Activated gamma-delta T cell (primary cell): ENCODE measurements around the gene POLH.

Source experiments
- DNase-seq: peaks from one replicate; lab custom pipeline; 2025; lab: John Stamatoyannopoulos, UW

The POLH gene

DNA sequence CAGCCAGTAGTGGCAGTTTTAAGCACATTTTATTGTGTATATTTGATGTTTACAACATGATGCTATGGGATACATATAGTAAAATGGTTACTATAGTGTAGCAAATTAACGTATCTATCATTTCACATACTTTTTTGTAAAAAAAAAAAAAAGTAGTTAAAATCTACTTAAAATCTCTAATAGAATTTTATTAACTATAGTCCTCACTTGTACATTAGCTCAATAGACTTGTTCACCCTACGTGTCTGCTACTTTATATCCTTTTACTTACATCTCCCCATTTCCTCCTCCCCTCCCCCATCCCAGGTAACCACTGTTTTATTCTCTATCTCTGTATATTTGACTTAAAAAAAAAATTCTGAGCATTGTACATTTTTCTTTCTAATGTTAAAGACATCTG lies 30.0 kb downstream of the POLH start:
- no peak for DNase-seq

DNA sequence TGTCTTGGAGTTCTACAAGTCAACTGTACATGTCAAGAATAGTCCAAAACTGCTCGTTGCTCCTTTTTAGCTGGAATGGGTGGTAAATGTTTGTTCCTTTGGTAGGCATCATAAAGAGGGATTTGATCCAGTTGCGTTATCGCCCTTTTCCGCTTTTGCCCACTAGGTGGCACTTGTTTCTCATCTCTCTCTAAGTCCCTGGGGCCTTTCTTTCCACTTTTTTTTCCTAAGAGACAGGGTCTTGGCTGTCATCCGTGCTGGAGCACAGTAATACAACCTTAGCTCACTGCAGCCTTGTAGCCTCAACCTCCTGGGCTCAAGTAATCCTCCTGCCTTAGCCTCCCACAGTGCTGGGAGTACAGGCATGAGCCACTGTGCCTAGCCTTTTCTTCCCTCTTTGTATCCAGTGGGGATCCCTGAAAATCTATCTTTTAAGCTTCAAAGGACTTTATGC lies 32.4 kb downstream of the POLH start:
- DNase-seq, result no peak

DNA sequence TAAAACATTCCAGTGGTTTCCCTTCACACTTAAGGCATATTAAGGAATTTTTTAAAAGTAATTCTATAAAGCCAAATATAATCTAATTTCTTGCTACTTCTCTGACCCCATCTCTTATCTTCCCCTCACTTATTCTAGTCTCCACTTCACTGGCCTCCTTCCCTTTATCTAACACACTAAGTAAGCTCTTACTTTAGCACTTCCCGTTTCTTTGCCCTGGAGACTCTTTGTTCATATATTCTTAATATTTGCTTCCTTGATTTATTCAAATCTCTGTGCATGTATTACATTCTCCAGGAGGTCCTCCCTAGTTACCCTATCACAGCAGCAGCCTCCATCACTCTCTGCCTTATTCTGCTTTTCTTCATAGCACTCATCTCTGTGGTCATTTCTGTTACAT lies 32.8 kb downstream of the POLH start:
- no peak for DNase-seq

DNA sequence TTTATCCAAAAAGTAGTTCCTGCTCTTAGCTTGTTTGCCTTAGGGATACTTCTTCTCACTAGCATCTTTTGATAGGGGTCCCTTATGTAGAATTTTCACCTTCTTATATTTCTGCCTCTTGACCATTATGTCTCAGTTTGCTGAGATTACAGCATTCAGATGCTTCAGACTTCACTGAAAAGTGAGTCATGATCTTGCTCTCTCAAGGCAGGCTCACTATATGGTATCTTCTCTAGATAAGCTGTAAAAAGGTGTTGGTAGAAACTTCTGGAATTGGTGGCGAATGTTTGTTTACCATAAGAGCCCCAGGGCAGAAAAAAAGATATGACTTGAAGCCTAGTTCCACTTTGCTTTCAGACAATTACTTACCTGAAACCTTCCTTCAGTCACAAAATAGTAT lies 33.4 kb downstream of the POLH start:
- DNase-seq, result no peak

DNA sequence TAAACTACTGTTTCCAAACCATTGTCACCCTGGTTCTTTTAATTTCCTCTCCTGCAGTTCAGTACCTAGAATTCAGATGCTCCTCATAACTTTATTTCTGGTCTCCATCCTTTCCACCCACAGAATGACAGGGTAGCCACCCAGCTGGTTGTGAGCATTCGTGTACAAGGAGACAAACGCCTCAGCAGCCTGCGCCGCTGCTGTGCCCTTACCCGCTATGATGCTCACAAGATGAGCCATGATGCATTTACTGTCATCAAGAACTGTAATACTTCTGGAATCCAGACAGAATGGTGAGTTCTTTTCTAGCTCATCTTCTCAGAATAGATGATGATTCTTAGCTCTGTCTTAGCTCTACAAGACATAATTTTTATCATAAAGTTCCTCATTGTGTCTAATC lies 34.4 kb downstream of the POLH start:
- no peak for DNase-seq

DNA sequence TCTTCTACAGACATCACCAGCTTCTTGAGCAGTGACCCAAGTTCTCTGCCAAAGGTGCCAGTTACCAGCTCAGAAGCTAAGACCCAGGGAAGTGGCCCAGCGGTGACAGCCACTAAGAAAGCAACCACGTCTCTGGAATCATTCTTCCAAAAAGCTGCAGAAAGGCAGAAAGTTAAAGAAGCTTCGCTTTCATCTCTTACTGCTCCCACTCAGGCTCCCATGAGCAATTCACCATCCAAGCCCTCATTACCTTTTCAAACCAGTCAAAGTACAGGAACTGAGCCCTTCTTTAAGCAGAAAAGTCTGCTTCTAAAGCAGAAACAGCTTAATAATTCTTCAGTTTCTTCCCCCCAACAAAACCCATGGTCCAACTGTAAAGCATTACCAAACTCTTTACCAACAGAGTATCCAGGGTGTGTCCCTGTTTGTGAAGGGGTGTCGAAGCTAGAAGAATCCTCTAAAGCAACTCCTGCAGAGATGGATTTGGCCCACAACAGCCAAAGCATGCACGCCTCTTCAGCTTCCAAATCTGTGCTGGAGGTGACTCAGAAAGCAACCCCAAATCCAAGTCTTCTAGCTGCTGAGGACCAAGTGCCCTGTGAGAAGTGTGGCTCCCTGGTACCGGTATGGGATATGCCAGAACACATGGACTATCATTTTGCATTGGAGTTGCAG lies 37.9 kb downstream of the POLH start:
- no peak for DNase-seq

DNA sequence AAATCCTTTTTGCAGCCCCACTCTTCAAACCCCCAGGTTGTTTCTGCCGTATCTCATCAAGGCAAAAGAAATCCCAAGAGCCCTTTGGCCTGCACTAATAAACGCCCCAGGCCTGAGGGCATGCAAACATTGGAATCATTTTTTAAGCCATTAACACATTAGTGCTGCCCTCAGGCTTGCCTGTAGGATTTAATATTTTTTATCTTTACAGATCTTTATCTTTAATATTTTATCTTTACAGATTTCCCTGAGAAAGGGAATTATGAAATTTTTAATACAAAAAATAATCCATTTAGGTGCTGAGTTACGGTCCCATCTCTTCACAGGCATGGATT lies 38.4 kb downstream of the POLH start:
- no peak for DNase-seq

DNA sequence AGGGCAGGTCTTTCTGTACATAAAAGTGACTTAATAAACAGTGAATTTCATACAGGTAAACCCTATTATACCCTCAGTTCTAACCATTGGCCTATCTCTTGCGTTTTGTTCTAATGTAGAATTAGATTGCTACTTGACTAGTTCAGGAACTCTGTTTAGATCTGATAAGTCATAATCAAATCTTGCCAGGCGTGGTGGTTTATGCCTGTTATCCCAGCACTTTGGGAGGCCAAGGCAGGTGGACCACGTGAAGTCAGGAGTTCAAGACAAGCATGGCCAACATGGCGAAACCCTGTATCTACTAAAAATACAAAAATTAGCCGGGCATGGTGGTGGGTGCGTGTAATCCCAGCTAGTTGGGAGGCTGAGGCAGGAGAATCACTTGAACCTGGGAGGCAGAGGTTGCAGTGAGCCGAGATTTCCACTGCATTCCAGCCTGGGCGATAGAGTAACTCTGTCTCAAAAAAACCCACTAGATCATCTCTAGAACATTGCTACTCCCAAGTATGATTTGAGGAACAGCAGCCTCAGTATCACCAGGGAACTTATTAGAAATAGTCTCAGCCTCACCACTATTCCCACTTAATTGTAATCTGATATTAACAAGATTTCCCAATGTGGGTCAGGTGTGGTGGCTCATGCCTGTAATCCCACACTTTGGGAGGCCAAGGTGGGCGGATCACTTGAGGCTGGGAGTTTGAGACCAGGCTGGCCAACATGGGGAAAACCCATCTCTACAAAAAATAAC lies 40.9 kb downstream of the POLH start:
- no peak for DNase-seq

DNA sequence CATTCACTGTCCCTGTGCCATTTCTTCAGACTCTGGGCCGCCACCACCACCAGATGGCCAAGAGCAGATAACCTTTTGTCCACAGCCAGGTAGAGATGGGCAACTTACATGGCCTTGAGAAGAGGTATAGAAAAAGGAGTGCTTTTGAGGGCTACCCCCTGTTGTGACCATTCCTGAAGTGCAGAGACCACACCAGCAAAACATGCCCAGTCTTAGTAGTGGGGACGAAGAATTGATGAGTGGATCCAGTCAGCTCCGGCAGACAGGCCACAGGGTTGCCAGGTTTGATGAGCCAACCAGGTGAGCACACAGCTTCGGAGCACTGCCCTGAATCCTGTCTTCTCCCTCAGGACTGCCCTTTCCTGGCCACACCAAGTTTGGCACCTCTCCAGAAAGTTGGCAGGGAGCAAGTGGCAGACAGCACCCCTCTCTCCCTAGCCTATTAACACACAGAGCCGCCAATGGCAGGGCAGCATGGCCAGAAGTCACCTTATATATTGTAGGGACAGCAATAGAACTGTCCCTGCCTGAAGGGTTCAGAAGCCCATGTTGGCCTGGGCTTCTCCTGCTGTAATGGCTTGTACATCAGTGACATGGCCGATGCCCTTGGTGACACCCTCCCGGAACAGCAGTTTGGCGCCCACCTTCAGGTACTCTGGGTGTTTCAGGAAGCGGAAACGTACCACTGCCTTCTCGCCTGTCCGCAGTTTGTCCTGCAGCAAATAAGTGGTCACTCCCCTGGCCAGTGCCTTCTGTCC lies 45.3 kb downstream of the POLH start:
- DNase-seq, result no peak

DNA sequence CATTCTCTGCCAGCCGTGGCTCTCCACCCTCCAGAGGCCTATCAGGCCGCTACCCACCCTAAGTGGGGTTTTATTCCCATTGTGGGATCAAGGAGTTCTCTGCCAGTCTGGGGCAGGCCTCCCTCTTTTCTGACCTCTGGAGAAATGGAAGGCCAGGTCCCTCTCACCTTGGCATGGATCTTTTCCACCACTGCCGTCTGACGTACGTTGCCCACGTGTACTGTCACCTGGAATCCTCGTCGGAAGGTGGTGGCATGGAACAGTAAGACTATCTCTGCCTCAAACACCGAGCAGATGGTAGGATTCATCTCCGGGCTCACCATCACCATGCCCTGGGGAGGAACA lies 45.8 kb downstream of the POLH start:
- no peak for DNase-seq

DNA sequence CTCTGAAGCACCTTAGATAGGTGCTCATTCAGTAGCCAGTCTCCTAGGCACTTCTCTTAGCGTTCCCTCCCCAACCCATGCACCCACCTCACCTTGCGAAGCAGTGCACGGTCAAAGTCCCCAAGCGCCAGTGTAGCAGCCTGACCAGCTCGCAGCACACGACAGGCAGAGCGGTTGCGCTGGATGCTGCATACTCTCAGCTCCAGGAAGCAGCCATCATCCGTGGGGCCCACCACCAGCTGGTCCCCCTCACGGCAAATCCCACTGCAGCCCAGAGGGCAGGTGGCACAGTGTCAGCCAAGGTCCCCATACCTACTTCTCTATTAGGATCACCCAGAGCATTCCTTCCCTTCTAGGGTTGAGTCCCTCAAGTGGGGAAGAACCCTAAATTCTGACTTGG lies 46.6 kb downstream of the POLH start:
- DNase-seq, result no peak

DNA sequence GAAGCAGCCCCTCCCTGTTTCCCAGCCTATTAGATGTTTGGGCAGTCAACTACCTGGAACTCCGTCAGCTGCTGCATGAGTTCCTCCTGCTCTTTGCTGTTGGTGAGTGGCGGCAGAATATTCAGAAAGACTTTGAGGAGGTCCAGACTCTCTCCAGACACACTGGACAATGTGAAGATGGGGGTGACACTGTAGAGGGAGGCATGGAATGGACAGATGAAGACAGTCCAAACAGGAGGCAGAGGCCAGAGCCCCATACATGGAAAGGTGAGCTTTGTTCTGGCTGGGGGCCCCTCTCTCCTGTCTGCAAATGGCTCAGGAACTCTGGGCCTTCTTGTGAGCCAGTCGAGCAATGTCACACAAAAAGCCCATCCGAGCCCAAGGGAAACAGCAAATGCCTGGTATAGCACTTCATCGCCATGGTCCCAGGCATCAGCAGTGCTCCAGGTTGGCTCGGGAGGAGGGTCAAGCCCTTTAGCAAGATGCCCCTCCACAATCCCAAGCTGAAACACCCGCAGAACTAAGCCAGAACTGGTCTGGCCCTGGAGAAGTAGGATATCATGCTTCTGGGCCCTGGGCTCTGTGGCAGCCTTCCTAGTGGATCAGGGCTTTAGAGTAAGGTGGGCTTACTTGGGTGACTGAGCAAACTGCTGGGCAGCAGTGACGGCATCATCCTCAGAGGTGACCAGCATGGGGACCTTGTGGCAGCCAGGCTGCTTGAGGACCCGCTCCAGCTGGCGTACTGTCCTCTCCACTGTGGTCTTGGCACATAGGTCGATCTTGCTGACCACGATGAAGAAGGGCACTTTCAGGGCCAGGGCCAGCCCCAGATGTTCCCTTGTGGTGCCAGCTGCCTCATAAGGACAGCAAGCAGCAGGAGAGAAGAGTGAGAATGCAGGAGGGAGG lies 48.1 kb downstream of the POLH start:
- DNase-seq, result no peak

DNA sequence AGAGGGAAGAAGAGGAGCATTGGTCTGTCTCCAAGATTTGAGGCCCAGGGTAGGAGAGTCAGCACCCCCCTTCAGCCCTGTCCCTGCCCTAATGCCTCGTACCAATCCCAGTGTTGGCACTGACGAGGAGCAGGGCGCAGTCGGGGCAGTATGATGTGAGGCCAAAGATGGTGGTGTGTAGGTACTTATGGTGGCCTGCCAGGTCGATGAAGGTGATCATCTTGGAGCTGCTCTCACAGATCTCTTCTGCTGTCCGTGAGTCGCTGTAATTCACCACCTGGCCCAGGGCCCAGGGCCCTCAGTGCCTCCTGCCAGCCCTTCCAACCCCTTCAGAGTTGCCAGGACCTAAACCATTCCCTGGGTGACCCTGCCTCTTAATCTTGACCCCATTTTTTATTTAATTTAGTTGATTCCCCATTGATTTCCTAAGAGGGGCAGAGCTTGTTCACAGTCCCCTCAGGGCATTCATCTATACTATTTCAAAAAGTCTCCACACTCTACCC lies 48.9 kb downstream of the POLH start:
- DNase-seq, result no peak

DNA sequence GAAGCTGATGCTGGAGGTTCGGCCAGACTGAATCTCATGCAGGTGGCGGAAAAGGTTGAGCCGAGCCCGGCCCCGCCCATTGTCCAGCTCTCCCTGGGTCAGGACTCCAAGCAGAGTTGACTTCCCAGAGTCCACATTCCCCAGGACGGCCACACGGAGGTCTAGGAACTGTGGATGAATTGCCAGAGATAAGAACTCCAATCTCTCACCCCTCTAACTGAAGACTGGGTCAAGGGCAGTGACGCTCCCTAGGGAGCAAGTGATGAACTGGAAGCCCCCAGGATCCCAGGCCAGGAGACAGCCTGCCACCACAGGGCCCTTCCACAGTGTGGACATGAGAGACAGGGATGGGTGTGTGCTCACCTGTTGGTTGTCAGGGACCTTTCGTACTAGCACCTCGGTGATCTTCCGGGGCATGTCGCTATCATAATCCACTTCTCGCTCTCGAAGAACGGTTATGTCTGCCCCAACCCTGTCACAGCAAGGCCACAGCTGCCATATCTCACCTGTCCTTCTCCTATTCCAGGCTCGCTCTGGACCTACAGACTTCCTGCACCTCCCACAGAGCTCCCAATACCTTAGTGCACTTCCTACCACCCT lies 49.5 kb downstream of the POLH start:
- no peak for DNase-seq

DNA sequence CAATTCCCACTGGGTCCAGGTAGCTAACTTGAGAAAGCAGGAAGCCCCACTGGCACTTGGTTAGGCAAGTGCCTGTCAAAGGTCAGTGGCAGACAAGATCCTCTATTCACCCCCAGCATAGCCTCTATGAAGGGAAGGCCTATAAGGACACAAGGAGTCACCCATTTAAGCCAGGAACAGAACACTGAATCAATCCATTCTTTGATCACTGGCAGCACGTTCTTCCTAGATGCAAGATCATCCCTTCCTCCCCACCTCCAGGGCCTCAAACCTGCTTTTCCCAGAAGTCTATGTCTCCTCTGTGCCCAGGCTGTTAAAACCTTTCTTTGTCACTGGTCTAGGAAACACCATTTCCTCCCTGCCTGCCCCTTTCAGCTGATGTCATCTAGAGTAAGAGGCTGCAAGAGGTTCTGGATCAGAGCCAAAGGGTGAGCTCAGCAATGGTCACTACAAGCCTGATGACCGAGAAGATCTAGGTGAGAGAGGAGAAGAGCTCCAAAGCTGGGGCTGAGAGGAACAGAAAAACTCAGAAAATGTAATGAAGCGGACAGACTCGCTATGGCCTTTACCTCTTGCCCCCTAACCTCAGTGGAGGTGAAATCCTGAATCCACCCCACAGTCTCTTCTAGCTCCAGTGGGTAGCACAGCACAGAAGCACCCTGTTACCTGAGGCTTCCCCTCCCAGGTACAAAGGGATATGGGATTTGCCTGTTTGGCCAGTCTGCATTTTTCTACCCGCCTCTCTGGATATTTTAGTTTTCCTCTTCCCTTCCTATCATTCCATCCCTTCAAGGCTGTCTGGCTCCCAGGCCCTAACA lies 51.2 kb downstream of the POLH start:
- DNase-seq, result no peak

DNA sequence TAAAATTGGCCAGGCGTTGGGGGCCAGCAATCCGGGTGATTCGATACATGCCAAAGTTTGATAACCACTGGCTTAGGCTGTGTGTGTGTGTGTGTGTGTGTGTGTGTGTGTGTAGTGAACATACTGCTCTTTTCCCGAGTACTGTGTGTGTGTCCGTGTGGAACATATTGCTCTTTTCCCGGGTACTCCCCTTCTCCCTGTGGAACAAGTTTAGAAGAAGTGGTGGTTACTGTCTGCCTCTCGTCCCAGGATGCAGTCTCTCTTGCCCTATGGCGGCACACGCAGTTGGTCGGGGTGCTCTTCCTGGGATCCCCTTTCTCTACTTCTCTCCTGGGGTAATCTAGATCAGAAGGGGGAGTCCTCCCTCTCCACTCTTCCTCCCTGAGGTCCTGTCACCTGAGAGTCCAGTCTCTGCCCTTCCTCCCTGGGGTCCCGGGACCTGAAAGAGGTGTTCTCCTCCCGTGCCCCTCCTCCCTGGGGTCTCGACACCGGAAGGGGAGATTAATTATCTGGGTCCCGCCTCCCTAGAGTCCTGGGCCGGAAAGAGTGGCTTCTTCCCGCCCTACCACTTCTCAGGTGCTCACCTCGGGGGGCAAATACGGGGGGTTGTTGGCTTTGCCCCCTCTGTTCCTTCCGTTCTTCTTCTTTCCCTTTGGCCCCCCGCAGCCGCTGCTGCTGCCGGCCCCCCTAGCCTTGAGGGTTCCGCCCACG lies 52.6 kb downstream of the POLH start:
- no peak for DNase-seq

DNA sequence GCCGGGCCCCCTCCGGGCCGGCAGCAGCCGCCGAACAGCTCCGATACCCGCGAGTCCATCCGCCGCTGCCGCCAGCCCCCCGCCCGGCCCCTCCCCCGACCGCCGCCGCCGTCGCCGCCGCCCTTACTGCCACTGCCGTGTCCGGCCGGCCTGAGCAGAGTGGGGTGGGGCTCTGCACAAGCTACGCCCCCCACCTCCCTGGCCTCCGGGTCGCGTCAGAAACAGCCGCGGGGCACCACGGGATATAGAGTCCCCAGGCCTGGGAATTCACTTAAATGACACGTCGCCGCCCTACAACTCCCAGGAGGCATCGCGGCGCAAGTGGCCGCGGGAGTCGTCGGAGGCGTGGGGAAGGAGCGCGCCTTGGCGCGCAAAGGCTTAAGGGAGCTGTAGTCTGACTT lies 53.1 kb downstream of the POLH start, which contains the start of gene GTPBP2:
GTPBP2 (minus strand) TSS at position 161 of the 401 bp plus-strand sequence; CDS start at position 59, 102 bp downstream.
- peak; percentile 90 for DNase-seq

DNA sequence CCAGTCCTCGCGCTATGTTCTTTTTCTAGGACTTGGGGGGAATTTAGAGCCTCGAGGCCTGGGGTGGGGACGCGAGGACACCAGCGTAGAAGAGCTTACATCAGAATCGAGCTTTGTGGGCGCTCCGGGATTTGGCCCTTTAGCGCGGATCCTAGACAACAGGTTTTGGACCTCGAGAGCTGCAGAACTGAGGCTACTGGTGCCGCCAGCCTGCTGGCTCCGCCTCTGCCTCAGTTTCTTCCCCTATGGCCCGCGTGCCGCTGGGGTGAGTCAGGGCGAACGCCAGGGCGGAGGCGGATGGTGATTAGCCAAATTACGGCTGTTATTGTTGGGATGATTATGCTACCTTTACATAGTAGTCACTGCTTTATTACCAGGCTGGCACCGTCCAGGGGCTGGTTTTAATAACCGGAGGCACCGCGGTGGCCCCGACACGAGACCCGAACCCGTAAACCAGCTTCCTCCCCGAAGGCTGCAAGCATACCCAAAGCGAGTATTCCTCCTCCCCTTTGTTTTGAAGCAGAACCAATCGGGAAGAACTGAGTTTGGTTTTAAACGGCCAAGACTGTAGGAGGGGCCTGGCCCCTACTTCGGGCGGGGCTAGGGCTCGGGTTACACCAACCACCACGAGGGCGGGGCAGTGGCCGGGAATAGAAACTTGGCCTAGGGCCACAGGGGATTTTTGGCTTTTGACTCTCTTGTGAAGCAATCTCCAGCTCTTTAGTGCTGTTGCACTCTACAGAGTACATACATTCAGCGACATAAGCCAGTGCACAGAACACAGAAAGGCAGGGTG lies 53.7 kb downstream of the POLH start:
- DNase-seq, result peak; percentile 55
